H1 (cell line): Measurements from ENCODE around the gene WRAP73. TPM values are rescaled to one million over a fixed set of nuclear protein-coding genes. Genes with fewer than 3 reads are reported as not detected.

Experiments
- CTCF ChIA-PET: fragments of 300-600 bp; sonication (Branson Sonifier 250); formaldehyde crosslinking; loops from one replicate; lab custom pipeline; 2021; ENCODE audit not compliant: partially characterized antibody; lab: Charles Lee
- POLR2A ChIA-PET: fragments of 300-600 bp; sonication (Branson Sonifier 250); formaldehyde crosslinking; loops from one replicate; lab custom pipeline; 2021; ENCODE audit warnings: inconsistent platforms; ENCODE audit not compliant: partially characterized antibody; lab: Charles Lee
- DNase-seq, 2 experiments: peaks; one replicate each; pipeline versions ENCODE4 v3.0.0 to v3.0.0-alpha.2; 2010 to 2022; ENCODE audit warnings: low spot score in 2 of 2, low read depth in 1 of 2, mixed read lengths in 1 of 2
- FAIRE-seq: peaks from 2 replicates; lab custom pipeline; 2011; peaks lifted over from hg19 to GRCh38; lab: Jason Lieb, UNC
- H2AFZ ChIP-seq: 2 replicates; pipeline ENCODE4 v1.8.1; 2012; ENCODE audit warnings: low read length, inconsistent platforms
- H2AK5ac ChIP-seq: 2 replicates; pipeline ENCODE4 v1.6.1; 2013; ENCODE audit warnings: low read depth, low read length
- H2BK120ac ChIP-seq: replicated peaks from 2 replicates; pipeline ENCODE3; 2013; ENCODE audit warnings: low read depth, low read length, inconsistent platforms
- H2BK12ac ChIP-seq: 2 replicates; pipeline ENCODE4 v1.6.1; 2013; ENCODE audit warnings: low read depth, low read length
- H2BK15ac ChIP-seq: 2 replicates; pipeline ENCODE4 v1.6.1; 2013; ENCODE audit warnings: low read length
- H2BK20ac ChIP-seq: 2 replicates; pipeline ENCODE4 v1.6.1; 2013; ENCODE audit warnings: low read length
- H2BK5ac ChIP-seq: 2 replicates; pipeline ENCODE4 v1.6.1; 2013; ENCODE audit warnings: low read depth, low read length
- H3K14ac ChIP-seq: 2 replicates; pipeline ENCODE4 v1.6.1; 2013; ENCODE audit warnings: inconsistent platforms; ENCODE audit not compliant: insufficient read length
- H3K18ac ChIP-seq: 2 replicates; pipeline ENCODE4 v1.6.1; 2013; ENCODE audit warnings: low read length; ENCODE audit errors: extremely low read depth
- H3K23ac ChIP-seq: 2 replicates; pipeline ENCODE4 v1.6.1; 2013; ENCODE audit warnings: inconsistent platforms; ENCODE audit not compliant: insufficient read length
- H3K23me2 ChIP-seq: 2 replicates; pipeline ENCODE4 v1.6.1; 2013; ENCODE audit warnings: low read depth, low read length
- H3K27ac ChIP-seq: 2 replicates; pipeline ENCODE4 v1.6.1; 2011; ENCODE audit warnings: low read depth, low read length, inconsistent platforms
- H3K27me3 ChIP-seq, 4 experiments: replicated peaks in 1 of 4; 1 replicate in 1 of 4; 2 replicates in 3 of 4; pipeline versions ENCODE4 v1.6.1 to v1.8.1; 2011 to 2013; ENCODE audit warnings: low read length in 3 of 4, mild to moderate bottlenecking in 3 of 4, inconsistent platforms in 2 of 4, mixed read lengths in 2 of 4, moderate library complexity in 1 of 4; ENCODE audit not compliant: control insufficient read depth in 3 of 4, insufficient read depth in 3 of 4; ENCODE audit errors: extremely low read depth in 1 of 4
- H3K36me3 ChIP-seq, 4 experiments: 2 replicates each; pipeline versions ENCODE4 v1.6.1 to v1.8.1; 2011 to 2013; ENCODE audit warnings: mild to moderate bottlenecking in 4 of 4, low read length in 3 of 4, moderate library complexity in 2 of 4, control low read depth in 1 of 4, inconsistent platforms in 1 of 4; ENCODE audit not compliant: insufficient read depth in 4 of 4, control insufficient read depth in 2 of 4
- H3K4ac ChIP-seq: replicated peaks from 2 replicates; pipeline ENCODE3; 2013; ENCODE audit warnings: low read length, low read depth, mixed read lengths, inconsistent platforms; ENCODE audit not compliant: insufficient read length
- H3K4me1 ChIP-seq, 4 experiments: replicated peaks in 1 of 4; 1 replicate in 1 of 4; 2 replicates in 3 of 4; pipeline versions ENCODE4 v1.6.1 to v1.8.1; 2011 to 2013; ENCODE audit warnings: low read length in 3 of 4, inconsistent platforms in 2 of 4, mixed read lengths in 1 of 4; ENCODE audit not compliant: insufficient read depth in 4 of 4, control insufficient read depth in 3 of 4
- H3K4me2 ChIP-seq, 2 experiments: 2 replicates each; pipeline versions ENCODE4 v1.6.1 to v1.8.1; 2011 to 2013; ENCODE audit warnings: low read depth in 2 of 2, low read length in 2 of 2, control low read depth in 1 of 2, inconsistent platforms in 1 of 2, mild to moderate bottlenecking in 1 of 2; ENCODE audit not compliant: insufficient read depth in 1 of 2
- H3K4me3 ChIP-seq, 4 experiments: fragments of 200-600, 300-600 bp in 1 of 4; sonication (generic), shearing (Covaris generic), sonication (Bioruptor Twin) in 1 of 4; 2 replicates each; pipeline versions ENCODE4 v1.5.1 to v1.8.1; 2011 to 2016; ENCODE audit warnings: low read length in 4 of 4, low read depth in 3 of 4, control low read depth in 2 of 4, inconsistent platforms in 2 of 4, mild to moderate bottlenecking in 2 of 4, mixed read lengths in 1 of 4, moderate library complexity in 1 of 4; ENCODE audit not compliant: insufficient read depth in 2 of 4; ENCODE audit errors: extremely low read depth in 1 of 4
- H3K56ac ChIP-seq: replicated peaks from 2 replicates; pipeline ENCODE3; 2013; ENCODE audit warnings: low read depth, mild to moderate bottlenecking, mixed read lengths, low read length, inconsistent platforms; ENCODE audit not compliant: insufficient read length
- H3K79me1 ChIP-seq: 2 replicates; pipeline ENCODE4 v1.6.1; 2013; ENCODE audit warnings: low read depth, low read length, control low read depth
- H3K79me2 ChIP-seq, 2 experiments: 2 replicates each; pipeline versions ENCODE4 v1.6.1 to v1.8.1; 2012 to 2013; ENCODE audit warnings: low read length in 2 of 2, mild to moderate bottlenecking in 2 of 2, inconsistent platforms in 1 of 2; ENCODE audit not compliant: insufficient read depth in 2 of 2, control insufficient read depth in 1 of 2
- H3K9ac ChIP-seq, 4 experiments: replicated peaks in 1 of 4; 1 replicate in 1 of 4; 2 replicates in 3 of 4; pipeline versions ENCODE4 v1.6.1 to v1.8.1; 2011 to 2013; ENCODE audit warnings: low read depth in 3 of 4, low read length in 3 of 4, control low read depth in 2 of 4, mild to moderate bottlenecking in 2 of 4, moderate library complexity in 2 of 4, inconsistent platforms in 1 of 4; ENCODE audit errors: extremely low read depth in 1 of 4
- H3K9me3 ChIP-seq, 2 experiments: 2 replicates each; pipeline versions ENCODE4 v1.6.1 to v1.8.1; 2012 to 2013; ENCODE audit warnings: mild to moderate bottlenecking in 2 of 2, moderate library complexity in 2 of 2, control low read depth in 1 of 2, inconsistent platforms in 1 of 2, low read depth in 1 of 2, low read length in 1 of 2, mixed read lengths in 1 of 2; ENCODE audit not compliant: insufficient read depth in 2 of 2
- H4K20me1 ChIP-seq, 2 experiments: replicated peaks in 1 of 2; 2 replicates each; pipeline versions ENCODE3 to v1.8.1; 2011 to 2013; ENCODE audit warnings: inconsistent platforms in 2 of 2, low read length in 2 of 2, mild to moderate bottlenecking in 1 of 2; ENCODE audit not compliant: insufficient read depth in 2 of 2, control insufficient read depth in 1 of 2
- H4K5ac ChIP-seq: 2 replicates; pipeline ENCODE4 v1.6.1; 2013; ENCODE audit warnings: low read length, low read depth, mixed read lengths, inconsistent platforms; ENCODE audit not compliant: insufficient read length
- H4K8ac ChIP-seq: 2 replicates; pipeline ENCODE4 v1.8.0; 2013; ENCODE audit warnings: mild to moderate bottlenecking, moderate library complexity, low read length, inconsistent platforms; ENCODE audit not compliant: insufficient read depth; ENCODE audit errors: extremely low read depth
- H4K91ac ChIP-seq: replicated peaks from 2 replicates; pipeline ENCODE3; 2013; ENCODE audit warnings: low read length, mixed read lengths, inconsistent platforms; ENCODE audit not compliant: insufficient read length
- BACH1 ChIP-seq: IDR thresholded peaks from 2 replicates; pipeline ENCODE4 v1.6.1; 2012; ENCODE audit warnings: low read length, improper control_type of control experiment
- CHD2 ChIP-seq: IDR thresholded peaks from 2 replicates; pipeline ENCODE4 v1.6.1; 2012; ENCODE audit warnings: low read length, improper control_type of control experiment
- CTBP2 ChIP-seq: IDR thresholded peaks from 2 replicates; pipeline ENCODE4 v1.7.0; 2011; ENCODE audit warnings: borderline replicate concordance, mild to moderate bottlenecking, moderate library complexity, mixed read lengths, low read length; ENCODE audit not compliant: insufficient read depth, insufficient read length
- GABPA ChIP-seq: IDR thresholded peaks from 2 replicates; pipeline ENCODE4 v1.6.1; 2011; ENCODE audit warnings: mild to moderate bottlenecking, low read length, moderate library complexity, borderline replicate concordance; ENCODE audit not compliant: insufficient read depth
- KDM1A ChIP-seq: fragments of 200-600, 300-600 bp; sonication (generic); IDR thresholded peaks from 2 replicates; pipeline ENCODE4 v1.7.1; 2016; ENCODE audit warnings: mild to moderate bottlenecking, low read length, borderline replicate concordance
- KDM5A ChIP-seq: fragments of 200-600 bp; IDR thresholded peaks from 2 replicates; pipeline ENCODE4 v1.7.1; 2012; ENCODE audit warnings: mild to moderate bottlenecking, low read length, inconsistent platforms, mixed read lengths
- PHF8 ChIP-seq: fragments of 200-600 bp; sonication (generic); conservative IDR thresholded peaks from 2 replicates; pipeline ENCODE4 v1.7.1; 2012; ENCODE audit warnings: low read depth, mild to moderate bottlenecking, inconsistent platforms, low read length, moderate library complexity
- SIX5 ChIP-seq: IDR thresholded peaks from 2 replicates; pipeline ENCODE4 v1.6.1; 2011; ENCODE audit warnings: mild to moderate bottlenecking, low read depth, low read length
- TBP ChIP-seq: IDR thresholded peaks from 2 replicates; pipeline ENCODE4 v1.6.1; 2011; ENCODE audit warnings: low read depth, low read length, improper control_type of control experiment
- TCF12 ChIP-seq: IDR thresholded peaks from 2 replicates; pipeline ENCODE4 v1.6.1; 2011; ENCODE audit warnings: low read depth, mild to moderate bottlenecking, low read length
- TEAD4 ChIP-seq: IDR thresholded peaks from 2 replicates; pipeline ENCODE4 v1.6.1; 2012; ENCODE audit warnings: low read depth, low read length, inconsistent platforms, mixed read lengths
- WGBS, 2 experiments: shearing (Covaris generic) in 1 of 2; methylation state at CpG; one replicate each; pipeline versions ENCODE4 v1.1.6 to v1.1.7; 2013 to 2015; ENCODE audit warnings: low lambda C conversion rate in 2 of 2, mixed read lengths in 2 of 2, inconsistent platforms in 1 of 2, low coverage in 1 of 2, missing lambda C conversion rate in 1 of 2; ENCODE audit not compliant: insufficient replicate concordance in 2 of 2, insufficient coverage in 1 of 2, insufficient read length in 1 of 2; ENCODE audit errors: extremely low coverage in 1 of 2, missing lambda C conversion rate in 1 of 2; 5-methylcytosine and 5-hydroxymethylcytosine counted together
- polyA plus RNA-seq, 7 experiments: library from polyadenylated mRNA; depleted of rRNA in 3 of 7; stranded (reverse) in 5 of 7; unstranded in 2 of 7; fragments of >200 nt in 5 of 7; fragments of 200-250 nt in 2 of 7; gene quantifications; 1 replicate in 5 of 7; 2 replicates in 1 of 7; 4 replicates in 1 of 7; pipeline versions ENCODE4 v1.2.1 to v1.2.3, GENCODE V29; 2011 to 2013; ENCODE audit warnings: missing spikeins in 2 of 7, mixed read lengths in 2 of 7
- total RNA-seq: library from RNA; stranded (reverse); fragmentation: NEBNext Ultra II Directional; extraction: Animal tissue kit (Norgen Biotek cat#: 25700); gene quantifications from 2 replicates; pipeline ENCODE4 v1.2.1, GENCODE V29; 2021
- TF ChIP-seq, protein P1 (sequence below): IDR thresholded peaks from 2 replicates; pipeline ENCODE4 v1.6.1; 2012; ENCODE audit warnings: inconsistent platforms
- TF ChIP-seq, protein P2 (sequence below): IDR thresholded peaks from 2 replicates; pipeline ENCODE4 v1.6.1; 2012; ENCODE audit warnings: inconsistent platforms

The WRAP73 gene
- total and polyA plus RNA-seq, 2 of the 8 experiments (the other 6 are each of a cell fraction or from before 2014, with no cell fraction given) = 30.3 to 50.7 TPM

DNA sequence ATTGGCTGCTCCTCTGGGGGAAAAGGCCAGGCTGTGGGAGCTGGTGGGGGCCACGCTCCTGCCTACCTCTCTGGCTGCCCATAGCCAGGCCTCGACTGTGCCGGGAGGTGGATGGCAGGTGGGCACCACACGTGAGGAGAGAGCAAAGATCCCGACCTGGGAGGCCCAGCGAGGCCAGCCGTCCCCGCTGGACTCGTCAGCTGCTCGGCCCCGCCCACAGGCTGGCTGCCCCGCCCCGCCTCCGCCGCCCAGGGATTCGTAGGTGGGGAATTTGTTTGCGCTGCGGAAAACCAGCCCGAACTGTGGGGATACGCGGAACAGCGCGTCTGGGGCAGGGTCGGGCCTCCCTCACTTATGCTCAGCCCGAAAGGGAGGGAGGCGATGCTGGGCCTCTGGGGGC lies 34.1 kb upstream of the WRAP73 start:
- no peak overlapping the region; the same call in 1 of the 2 replicates for H4K8ac ChIP-seq
- H4K20me1 ChIP-seq = no peaks in the 10 kb centered on the region
- H3K56ac ChIP-seq = no peak overlapping the region
- WGBS, 2 experiments = 27% methylated on average over 7 of the region's 26 CpGs; no CpG with 5 or more reads in 1 of the 2 experiments
- H3K4me2 ChIP-seq = peak overlapping the region; percentile 46 to 61
- H3K4me3 ChIP-seq = peak overlapping the region in 2 of 4 experiments; percentile 15 to 45; a peak in 4 of 8 replicates
- no peaks in the 10 kb centered on the region for H3K36me3 ChIP-seq
- no peak overlapping the region for H3K27ac ChIP-seq
- ChIA-PET POLR2A (interaction anchor here (1.4 kb wide), 1 partner anchor 50 kb away, joined by 3 read pairs; no protein-coding TSS in a partner anchor), CTCF (interaction anchor here (5.6 kb wide), 1 partner anchor 12 kb away, joined by 32 read pairs; no protein-coding TSS in a partner anchor)
- H2BK12ac ChIP-seq = no peak overlapping the region
- H3K23ac ChIP-seq = no peak overlapping the region
- peaks cover 0 to 27% (median 14%) of the 10 kb centered on the region in 4 experiments; a peak in 6 of 7 replicates for H3K4me1 ChIP-seq
- FAIRE-seq (no peak), DNase-seq (peak in 1 of 2 experiments; percentile 93)
- H3K27me3 ChIP-seq = peaks cover 0 to 8% (median 3%) of the 10 kb centered on the region in 4 experiments; a peak in 3 of 7 replicates
- H2BK20ac ChIP-seq = no peak overlapping the region
- no peak overlapping the region for H2BK120ac ChIP-seq
- H3K18ac ChIP-seq = no peak overlapping the region; the same call in 1 of the 2 replicates
- H3K9ac ChIP-seq = no peak overlapping the region
- no peaks in the 10 kb centered on the region; the same call in 1 of the 2 replicates for H3K23me2 ChIP-seq
- H3K79me2 ChIP-seq = no peaks in the 10 kb centered on the region
- H4K91ac ChIP-seq = peak overlapping the region; percentile 46
- H3K79me1 ChIP-seq = no peaks in the 10 kb centered on the region
- no peak overlapping the region for H2AK5ac ChIP-seq
- H4K5ac ChIP-seq = no peak overlapping the region
- no peak for TF ChIP-seq PHF8
- no peak for TF ChIP-seq TBP
- TF ChIP-seq, protein P1, sequence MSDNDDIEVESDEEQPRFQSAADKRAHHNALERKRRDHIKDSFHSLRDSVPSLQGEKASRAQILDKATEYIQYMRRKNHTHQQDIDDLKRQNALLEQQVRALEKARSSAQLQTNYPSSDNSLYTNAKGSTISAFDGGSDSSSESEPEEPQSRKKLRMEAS = peak; percentile 69
- TF ChIP-seq KDM1A = no peak
- TF ChIP-seq, protein P2, sequence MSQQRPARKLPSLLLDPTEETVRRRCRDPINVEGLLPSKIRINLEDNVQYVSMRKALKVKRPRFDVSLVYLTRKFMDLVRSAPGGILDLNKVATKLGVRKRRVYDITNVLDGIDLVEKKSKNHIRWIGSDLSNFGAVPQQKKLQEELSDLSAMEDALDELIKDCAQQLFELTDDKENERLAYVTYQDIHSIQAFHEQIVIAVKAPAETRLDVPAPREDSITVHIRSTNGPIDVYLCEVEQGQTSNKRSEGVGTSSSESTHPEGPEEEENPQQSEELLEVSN = peak; percentile 47
- no peak for TF ChIP-seq CHD2
- no peak for TF ChIP-seq CTBP2
- TF ChIP-seq TEAD4 = no peak
- TF ChIP-seq GABPA = 0 out of 2 replicates have a peak, but pooled peaks have one; percentile 25
- no peak for TF ChIP-seq SIX5
- no peak for TF ChIP-seq KDM5A
- no peak for TF ChIP-seq BACH1
- no peak for TF ChIP-seq TCF12
- H3K14ac ChIP-seq = no peak overlapping the region
- H2BK15ac ChIP-seq = no peak overlapping the region
- no peaks in the 10 kb centered on the region for H3K9me3 ChIP-seq
- H2AFZ ChIP-seq = no peak overlapping the region
- no peak overlapping the region; the same call in 1 of the 2 replicates for H2BK5ac ChIP-seq
- no peak overlapping the region for H3K4ac ChIP-seq
